22Rv1 (cell line): ENCODE measurements around the gene TRPV5.

Experiments
- ZFX ChIP-seq: fragments of 450-650 bp; IDR thresholded peaks from 2 replicates; pipeline ENCODE4 v1.6.1; 2017; ENCODE audit warnings: antibody characterized with exemption, borderline replicate concordance
- TF ChIP-seq, protein P1 (sequence below): fragments of 450-650 bp; IDR thresholded peaks from 2 replicates; pipeline ENCODE4 v1.5.1; 2017; ENCODE audit warnings: mild to moderate bottlenecking

DNA sequence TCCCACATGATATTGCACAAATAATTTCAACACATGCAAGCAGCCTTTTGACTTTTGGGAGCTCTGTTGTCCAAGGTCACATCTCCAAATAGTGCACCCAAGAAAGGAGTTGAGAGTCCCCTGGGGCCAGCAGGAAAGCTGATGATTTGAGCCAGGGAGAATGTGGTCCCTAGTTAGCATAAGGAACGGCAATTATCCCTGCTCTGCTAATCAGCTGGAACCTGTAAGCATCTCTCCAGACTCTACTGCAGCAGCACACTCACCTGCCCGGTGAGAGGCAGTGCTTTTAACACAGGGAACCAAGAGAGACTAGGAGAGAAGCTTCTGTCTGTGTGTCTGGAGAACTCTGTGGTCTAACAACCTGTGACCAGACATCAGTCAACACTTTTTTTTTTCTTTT is 17.0 kb downstream of the TRPV5 start:
- TF ChIP-seq ZFX, result no peak
- TF ChIP-seq, protein P1, sequence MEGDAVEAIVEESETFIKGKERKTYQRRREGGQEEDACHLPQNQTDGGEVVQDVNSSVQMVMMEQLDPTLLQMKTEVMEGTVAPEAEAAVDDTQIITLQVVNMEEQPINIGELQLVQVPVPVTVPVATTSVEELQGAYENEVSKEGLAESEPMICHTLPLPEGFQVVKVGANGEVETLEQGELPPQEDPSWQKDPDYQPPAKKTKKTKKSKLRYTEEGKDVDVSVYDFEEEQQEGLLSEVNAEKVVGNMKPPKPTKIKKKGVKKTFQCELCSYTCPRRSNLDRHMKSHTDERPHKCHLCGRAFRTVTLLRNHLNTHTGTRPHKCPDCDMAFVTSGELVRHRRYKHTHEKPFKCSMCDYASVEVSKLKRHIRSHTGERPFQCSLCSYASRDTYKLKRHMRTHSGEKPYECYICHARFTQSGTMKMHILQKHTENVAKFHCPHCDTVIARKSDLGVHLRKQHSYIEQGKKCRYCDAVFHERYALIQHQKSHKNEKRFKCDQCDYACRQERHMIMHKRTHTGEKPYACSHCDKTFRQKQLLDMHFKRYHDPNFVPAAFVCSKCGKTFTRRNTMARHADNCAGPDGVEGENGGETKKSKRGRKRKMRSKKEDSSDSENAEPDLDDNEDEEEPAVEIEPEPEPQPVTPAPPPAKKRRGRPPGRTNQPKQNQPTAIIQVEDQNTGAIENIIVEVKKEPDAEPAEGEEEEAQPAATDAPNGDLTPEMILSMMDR, result no peak
